Activated CD4-positive, alpha-beta T cell treated with anti-CD3 and anti-CD28 coated beads, Interleukin-2, amount 10 ng/mL, durations not matched to agents 24 days and 14 days (primary cell): Measurements from ENCODE around the gene RAVER1. TPM values are rescaled to one million over a fixed set of nuclear protein-coding genes. Genes with fewer than 3 reads are reported as not detected.

Source experiments
- DNase-seq: peaks from one replicate; pipeline ENCODE4 v3.0.0; 2022
- H3K27ac Mint-ChIP-seq: one replicate; pipeline ENCODE4 v1.8.0; 2022; ENCODE audit warnings: mild to moderate bottlenecking, mixed read lengths
- H3K27me3 Mint-ChIP-seq: one replicate; pipeline ENCODE4 v1.8.0; 2022; ENCODE audit warnings: mixed read lengths
- H3K36me3 Mint-ChIP-seq: one replicate; pipeline ENCODE4 v1.8.0; 2022; ENCODE audit warnings: low read depth, mild to moderate bottlenecking, mixed read lengths
- H3K4me1 Mint-ChIP-seq: one replicate; pipeline ENCODE4 v1.8.0; 2021; ENCODE audit warnings: mixed read lengths
- H3K4me3 Mint-ChIP-seq: one replicate; pipeline ENCODE4 v1.8.0; 2022; ENCODE audit warnings: mild to moderate bottlenecking, moderate library complexity, mixed read lengths
- H3K9me3 Mint-ChIP-seq: one replicate; pipeline ENCODE4 v1.8.0; 2021; ENCODE audit warnings: mixed read lengths
- intact Hi-C: fragments of 100-400 bp; cut with micrococcal nuclease; formaldehyde crosslinking; loops from one replicate; pipeline ENCODE4 v1.15.1; 2023
- total RNA-seq: library from RNA; stranded (reverse); gene quantifications from 2 replicates; pipeline ENCODE4 v1.2.3, GENCODE V29; 2022

RAVER1 gene
- total RNA-seq, 1 donor from 2014 or later = 96.1 TPM

DNA sequence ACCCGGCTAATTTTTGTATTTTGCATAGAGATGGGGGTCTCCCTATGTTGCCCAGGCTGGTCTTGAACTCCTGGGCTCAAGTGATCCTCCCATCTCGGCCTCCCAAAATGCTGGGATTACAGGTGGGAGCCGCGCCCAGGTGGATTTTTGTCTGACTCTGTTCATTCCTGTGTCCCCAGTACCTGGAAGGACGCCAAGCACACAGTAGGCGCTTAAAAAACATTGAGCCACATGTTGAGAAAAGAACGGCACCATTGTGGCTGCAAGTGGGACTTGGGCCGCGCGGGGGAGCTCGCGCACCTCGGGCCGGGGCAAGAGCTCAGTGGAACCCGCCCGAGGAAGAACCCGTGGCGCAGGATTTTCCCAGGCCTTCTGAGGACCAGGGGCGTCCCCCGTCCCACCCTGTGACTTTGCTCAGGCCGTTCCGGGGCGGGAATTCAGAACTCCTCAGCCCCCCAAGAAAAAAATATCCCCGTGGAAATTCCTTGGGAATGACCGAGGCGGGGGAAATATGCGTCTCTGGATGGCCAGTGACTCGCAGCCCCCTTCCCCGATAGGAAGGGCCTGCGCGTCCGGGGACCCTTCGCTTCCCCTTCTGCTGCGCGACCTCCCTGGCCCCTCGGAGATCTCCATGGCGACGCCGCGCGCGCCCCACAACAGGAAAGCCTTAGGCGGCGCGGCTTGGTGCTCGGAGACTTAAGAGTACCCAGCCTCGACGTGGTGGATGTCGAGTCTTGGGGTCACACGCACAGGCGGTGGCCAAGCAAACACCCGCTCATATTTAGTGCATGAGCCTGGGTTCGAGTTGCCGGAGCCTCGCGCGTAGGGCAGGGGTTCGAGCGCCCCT is 63.8 kb downstream of the RAVER1 start:
- peaks cover 24% of the 10 kb centered on the region for H3K36me3 Mint-ChIP-seq
- H3K27ac Mint-ChIP-seq = peak overlapping the region; percentile 96
- H3K4me3 Mint-ChIP-seq = peak overlapping the region; percentile 96
- DNase-seq = peak; percentile 97
- intact Hi-C loops = loop anchor here (1.0 to 5.0 kb wide), 7 partner anchors 17 to 298 kb away; partner anchors contain the start of genes CDKN2D, FDX2, ICAM4 and KRI1
- no peaks in the 10 kb centered on the region for H3K9me3 Mint-ChIP-seq
- no peaks in the 10 kb centered on the region for H3K27me3 Mint-ChIP-seq
- peaks cover 28% of the 10 kb centered on the region for H3K4me1 Mint-ChIP-seq

DNA sequence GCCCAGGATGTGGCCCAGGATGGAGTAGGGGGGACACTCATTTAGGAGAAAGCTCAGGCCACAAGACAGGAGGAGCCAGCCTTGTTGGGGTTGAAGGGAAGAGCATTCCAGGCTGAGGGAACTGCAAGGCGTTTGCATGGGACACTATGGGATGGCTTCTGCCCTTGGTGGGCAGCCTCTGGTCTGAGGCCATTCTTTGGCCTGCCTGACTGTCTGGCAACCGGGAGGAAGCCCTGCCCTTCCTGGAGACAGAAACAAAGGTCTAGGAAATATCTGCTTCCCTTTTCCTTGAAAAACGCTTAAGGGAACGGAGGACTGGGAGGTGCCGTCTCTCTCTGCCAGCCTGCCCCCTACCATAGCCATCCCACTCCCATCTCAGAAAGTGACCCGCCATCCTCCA is 65.3 kb downstream of the RAVER1 start:
- Mint-ChIP-seq H3K4me3 (no peak overlapping the region), H3K9me3 (no peaks in the 10 kb centered on the region), H3K27me3 (no peaks in the 10 kb centered on the region), H3K27ac (no peak overlapping the region), H3K4me1 (peaks cover 20% of the 10 kb centered on the region), H3K36me3 (peaks cover 18% of the 10 kb centered on the region)
- no peak for DNase-seq
- intact Hi-C loops = no loop called here

DNA sequence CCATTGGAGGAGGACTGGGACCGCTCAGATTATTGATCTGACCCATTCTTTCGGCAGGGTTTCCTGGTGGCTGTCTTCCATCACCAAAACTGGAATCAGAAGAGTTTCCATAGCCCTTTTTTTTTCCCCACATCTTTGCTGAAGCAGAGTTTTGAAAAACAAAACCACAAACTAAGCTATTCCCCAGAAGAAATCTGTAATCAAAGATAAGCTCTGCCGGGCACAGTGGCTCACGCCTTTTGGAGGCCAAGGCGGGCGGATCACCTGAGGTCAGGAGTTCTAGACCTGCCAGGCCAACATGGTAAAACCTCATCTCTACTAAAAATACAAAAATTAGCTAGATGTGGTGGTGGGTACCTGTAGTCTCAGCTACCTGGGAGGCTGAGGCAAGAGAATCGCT is 66.6 kb downstream of the RAVER1 start:
- no peaks in the 10 kb centered on the region for H3K27me3 Mint-ChIP-seq
- peak overlapping the region; percentile 26 for H3K27ac Mint-ChIP-seq
- peaks cover 12% of the 10 kb centered on the region for H3K4me1 Mint-ChIP-seq
- DNase-seq = no peak
- peaks cover 6% of the 10 kb centered on the region for H3K36me3 Mint-ChIP-seq
- no peak overlapping the region for H3K4me3 Mint-ChIP-seq
- H3K9me3 Mint-ChIP-seq = no peaks in the 10 kb centered on the region
- intact Hi-C loops = no loop called here

Other genes with a start within 250 kb of the RAVER1 start
- gene SHFL, start 247.2 kb downstream of the RAVER1 start, total RNA-seq = 56.0 and 60.5 TPM in 2 replicates
- gene ANGPTL6, start 230.9 kb downstream of the RAVER1 start, total RNA-seq = 9.9 and 11.4 TPM in 2 replicates
- gene PPAN, start 227.2 kb downstream of the RAVER1 start, total RNA-seq = 222 and 232 TPM in 2 replicates
- gene P2RY11, start 221.8 kb downstream of the RAVER1 start, total RNA-seq = 61.1 and 62.5 TPM in 2 replicates
- 335 and 341 TPM in 2 replicates for gene EIF3G, start 213.6 kb downstream of the RAVER1 start, total RNA-seq
- 410 and 414 TPM in 2 replicates for gene DNMT1, start 138.6 kb downstream of the RAVER1 start, total RNA-seq
- 14.3 and 14.7 TPM in 2 replicates for gene S1PR2, start 102.2 kb downstream of the RAVER1 start, total RNA-seq
- 163 and 174 TPM in 2 replicates for gene MRPL4, start 81.3 kb downstream of the RAVER1 start, total RNA-seq
- gene ICAM1, start 62.4 kb downstream of the RAVER1 start, total RNA-seq = 81.5 and 82.1 TPM in 2 replicates
- 0.71 and 0.79 TPM in 2 replicates for gene ICAM4, start 46.6 kb downstream of the RAVER1 start, total RNA-seq
- gene ICAM5, start 43.6 kb downstream of the RAVER1 start, total RNA-seq = 3.0 and 3.8 TPM in 2 replicates
- 2.0 and 2.8 TPM in 2 replicates for gene ZGLP1, start 23.7 kb downstream of the RAVER1 start, total RNA-seq
- 23.9 and 24.9 TPM in 2 replicates for gene FDX2, start 17.5 kb downstream of the RAVER1 start, total RNA-seq
- 104 and 108 TPM in 2 replicates for gene ICAM3, start 6.1 kb upstream of the RAVER1 start, total RNA-seq
- 244 and 255 TPM in 2 replicates for gene TYK2, start 47.0 kb upstream of the RAVER1 start, total RNA-seq
- 304 and 310 TPM in 2 replicates for gene CDC37, start 70.0 kb upstream of the RAVER1 start, total RNA-seq
- 55.3 and 58.0 TPM in 2 replicates for gene PDE4A, start 87.0 kb upstream of the RAVER1 start, total RNA-seq
- 81.0 and 82.1 TPM in 2 replicates for gene KEAP1, start 169.8 kb upstream of the RAVER1 start, total RNA-seq
- not detected in 2 replicates for gene S1PR5, start 183.9 kb upstream of the RAVER1 start, total RNA-seq
- gene ATG4D, start 210.4 kb upstream of the RAVER1 start, total RNA-seq = 36.7 and 40.8 TPM in 2 replicates
- gene KRI1, start 232.5 kb upstream of the RAVER1 start, total RNA-seq = 84.0 and 90.6 TPM in 2 replicates
- gene CDKN2D, start 235.4 kb upstream of the RAVER1 start, total RNA-seq = 41.0 and 44.2 TPM in 2 replicates